ENCODE measurements around the gene PTPRJ.

The PTPRJ gene

DNA sequence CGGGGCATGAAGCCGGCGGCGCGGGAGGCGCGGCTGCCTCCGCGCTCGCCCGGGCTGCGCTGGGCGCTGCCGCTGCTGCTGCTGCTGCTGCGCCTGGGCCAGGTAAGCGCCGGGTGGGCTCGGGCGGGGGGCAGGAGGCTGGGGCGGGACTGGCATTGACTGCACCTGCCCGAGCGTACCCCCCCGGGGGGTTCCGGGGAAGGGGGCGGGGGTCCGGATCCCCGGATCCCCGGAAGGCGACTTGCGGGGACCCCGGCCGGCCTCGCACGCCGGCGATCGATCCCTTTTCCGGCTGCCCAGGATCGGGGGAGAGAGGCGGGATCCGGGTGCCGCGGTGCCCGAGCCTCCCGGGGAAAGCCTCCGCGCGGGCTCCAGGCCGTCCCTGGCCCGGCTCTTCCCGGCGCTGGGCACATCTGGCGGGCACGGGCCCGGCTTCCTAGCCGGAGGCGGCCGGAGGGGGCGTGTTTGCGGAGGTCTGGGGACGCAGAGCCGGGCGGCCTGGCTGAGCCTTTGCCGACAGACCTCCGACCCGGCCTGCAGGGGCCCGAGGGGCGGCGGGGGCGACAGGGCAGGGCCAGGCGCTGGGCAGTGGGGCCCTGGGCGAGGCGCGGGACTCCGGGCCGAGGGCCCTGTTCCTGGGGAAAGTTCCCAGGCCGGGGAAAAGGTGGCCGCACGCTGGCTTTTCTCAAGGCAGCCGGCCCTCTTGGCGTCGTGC is 705 bp downstream of the PTPRJ start:
- Histone ChIP-seq H2AFZ (ENCODE audit: low read depth, low read length) (peak overlapping the region; percentile 44), H3K4me1 (ENCODE audit: insufficient read depth, low read length) (peaks cover 9% of the 10 kb centered on the region)

DNA sequence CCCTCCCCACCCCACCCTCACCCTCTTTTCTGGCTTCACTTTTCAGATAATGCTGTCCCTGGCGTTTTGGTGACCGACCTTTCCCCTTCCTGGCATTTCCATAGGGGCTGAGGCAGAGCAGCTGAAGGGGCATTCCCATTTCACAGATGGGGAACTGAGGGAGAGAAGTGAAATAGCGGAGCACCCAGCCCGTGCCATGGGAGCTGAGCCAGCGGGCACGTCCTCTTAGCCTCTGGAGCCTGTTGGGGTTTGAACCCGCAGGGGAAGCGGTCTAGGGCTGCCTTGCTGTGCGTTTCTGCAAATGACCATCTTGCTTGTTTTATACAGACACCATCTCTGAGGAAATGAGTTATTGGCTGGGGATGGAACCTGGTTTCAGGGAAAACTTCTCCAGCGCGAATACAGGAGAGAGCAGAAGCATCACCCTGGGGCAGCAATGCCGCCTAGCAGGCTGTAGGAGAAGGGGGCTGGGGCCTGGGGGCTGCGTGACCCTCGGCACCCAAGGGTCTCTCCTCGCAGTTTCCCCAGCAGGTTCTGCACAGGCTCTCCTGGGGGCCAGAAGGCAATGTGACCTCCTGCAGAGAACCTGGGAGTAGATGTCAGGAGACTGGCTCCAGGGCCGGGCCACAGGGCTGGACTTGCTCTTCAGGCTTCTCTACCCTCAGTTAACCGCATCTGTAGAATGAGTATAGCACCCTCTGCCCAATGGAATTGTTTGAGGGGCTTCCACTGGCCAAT is 1.5 kb downstream of the PTPRJ start:
- Histone ChIP-seq H3K9me3 (ENCODE audit: low read length) (no peaks in the 10 kb centered on the region), H3K27me3 (ENCODE audit: insufficient read depth, low read length) (no peaks in the 10 kb centered on the region), H3K4me1 (ENCODE audit: insufficient read depth, low read length) (peaks cover 9% of the 10 kb centered on the region), H2AFZ (ENCODE audit: low read depth, low read length) (peak overlapping the region; percentile 44), H3K36me3 (ENCODE audit: insufficient read depth, low read length) (no peaks in the 10 kb centered on the region), H3K4me3 (ENCODE audit: low read length) (peak overlapping the region; percentile 60)

More for the DNA sequence above, 705 bp downstream of the PTPRJ start:
- Histone ChIP-seq H3K4me3 (ENCODE audit: low read length) (peak overlapping the region; percentile 60), H3K27me3 (ENCODE audit: insufficient read depth, low read length) (no peaks in the 10 kb centered on the region), H3K36me3 (ENCODE audit: insufficient read depth, low read length) (no peaks in the 10 kb centered on the region), H3K9me3 (ENCODE audit: low read length) (no peaks in the 10 kb centered on the region)

DNA sequence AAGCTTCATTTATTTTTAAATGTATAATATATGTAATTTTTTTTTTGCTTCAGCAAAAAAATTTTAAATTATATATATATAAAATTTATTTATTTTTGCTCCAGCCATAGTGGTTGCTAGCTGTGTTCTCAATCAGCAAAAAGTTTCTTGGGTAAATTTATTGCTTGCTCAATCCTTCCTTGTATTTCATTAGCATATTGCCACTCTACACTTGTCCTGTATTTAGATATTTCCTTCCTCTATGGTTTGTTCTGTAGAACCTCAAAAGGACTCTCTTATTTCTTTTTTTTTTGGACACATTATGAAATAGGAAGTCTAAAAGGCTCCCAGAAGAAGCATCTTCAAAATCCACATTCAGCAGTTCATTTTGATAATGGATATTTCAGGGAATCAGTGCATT is 2.3 kb downstream of the PTPRJ start:
- Histone ChIP-seq H3K27me3 (ENCODE audit: insufficient read depth, low read length) (no peaks in the 10 kb centered on the region), H3K9me3 (ENCODE audit: low read length) (no peaks in the 10 kb centered on the region), H2AFZ (ENCODE audit: low read depth, low read length) (no peak overlapping the region), H3K4me1 (ENCODE audit: insufficient read depth, low read length) (peaks cover 9% of the 10 kb centered on the region), H3K36me3 (ENCODE audit: insufficient read depth, low read length) (no peaks in the 10 kb centered on the region), H3K4me3 (ENCODE audit: low read length) (no peak overlapping the region)

DNA sequence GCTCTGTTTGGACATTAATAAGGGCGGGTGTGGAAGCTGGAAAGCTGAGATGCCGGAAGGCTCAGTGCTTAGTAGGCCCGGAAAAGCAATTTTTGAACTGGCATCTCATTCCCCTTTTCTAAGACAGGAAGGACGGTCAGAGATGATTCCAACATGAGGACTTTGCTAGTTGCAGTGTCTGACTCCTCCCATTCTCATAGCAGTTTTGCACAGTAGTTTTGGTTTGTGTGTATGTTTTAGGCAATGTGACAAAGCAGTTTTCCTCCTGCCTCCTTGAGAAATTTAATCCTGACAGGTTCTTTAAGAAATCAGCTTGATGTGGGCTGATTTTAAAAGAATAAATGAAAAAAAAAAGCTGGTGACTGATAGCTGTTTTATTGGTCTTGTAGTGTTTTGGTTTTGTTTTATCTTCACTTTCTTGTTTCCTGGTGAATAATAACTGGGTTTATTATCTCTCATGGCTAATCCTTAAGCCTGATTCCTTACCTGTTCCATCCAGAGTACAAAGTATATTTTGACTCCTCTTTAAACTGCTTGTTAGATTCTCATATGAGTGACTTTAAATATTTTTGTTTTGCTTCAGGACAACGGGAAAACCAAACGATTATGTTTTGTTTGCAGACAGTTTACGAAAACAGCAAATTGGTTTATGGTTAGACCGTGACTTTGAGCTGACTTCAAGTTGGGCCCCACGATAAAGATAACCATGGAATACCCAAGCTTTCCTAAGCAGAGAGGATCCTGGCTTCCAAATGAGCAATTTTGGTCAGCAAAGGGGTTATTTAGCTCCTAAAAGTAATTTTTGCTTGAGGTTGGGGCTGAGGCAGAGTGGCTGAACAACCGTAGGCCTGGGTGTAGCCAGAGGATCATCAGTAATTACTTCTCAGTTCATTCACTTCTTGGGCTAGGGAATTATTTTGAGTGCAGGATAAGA is 3.4 kb downstream of the PTPRJ start:
- Histone ChIP-seq H3K4me1 (ENCODE audit: insufficient read depth, low read length) (peaks cover 9% of the 10 kb centered on the region), H3K27me3 (ENCODE audit: insufficient read depth, low read length) (no peaks in the 10 kb centered on the region), H3K9me3 (ENCODE audit: low read length) (no peaks in the 10 kb centered on the region), H3K4me3 (ENCODE audit: low read length) (no peak overlapping the region), H3K36me3 (ENCODE audit: insufficient read depth, low read length) (no peaks in the 10 kb centered on the region), H2AFZ (ENCODE audit: low read depth, low read length) (no peak overlapping the region)

DNA sequence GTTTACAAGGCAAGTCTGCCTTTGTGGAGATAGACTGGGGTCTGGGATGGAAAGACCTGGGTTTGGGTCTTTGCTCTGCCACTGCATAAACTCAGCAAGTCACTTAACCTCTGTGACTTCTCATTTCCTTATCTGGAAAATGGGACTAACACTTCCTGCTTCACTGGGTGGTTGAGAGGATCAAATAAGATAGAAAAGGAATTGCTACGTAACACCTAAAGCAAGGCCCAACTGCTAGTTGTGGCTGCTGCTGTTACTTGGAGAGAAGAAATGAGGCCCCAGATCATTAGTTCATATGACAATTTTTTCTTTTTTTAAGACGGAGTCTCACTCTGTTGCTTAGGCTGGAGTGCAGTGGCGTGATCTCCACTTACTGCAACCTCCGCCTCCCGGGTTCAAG is 5.9 kb downstream of the PTPRJ start:
- Histone ChIP-seq H3K27me3 (ENCODE audit: insufficient read depth, low read length) (no peaks in the 10 kb centered on the region), H3K9me3 (ENCODE audit: low read length) (no peaks in the 10 kb centered on the region), H2AFZ (ENCODE audit: low read depth, low read length) (no peak overlapping the region), H3K4me3 (ENCODE audit: low read length) (no peak overlapping the region), H3K4me1 (ENCODE audit: insufficient read depth, low read length) (peaks cover 10% of the 10 kb centered on the region), H3K36me3 (ENCODE audit: insufficient read depth, low read length) (no peaks in the 10 kb centered on the region)

DNA sequence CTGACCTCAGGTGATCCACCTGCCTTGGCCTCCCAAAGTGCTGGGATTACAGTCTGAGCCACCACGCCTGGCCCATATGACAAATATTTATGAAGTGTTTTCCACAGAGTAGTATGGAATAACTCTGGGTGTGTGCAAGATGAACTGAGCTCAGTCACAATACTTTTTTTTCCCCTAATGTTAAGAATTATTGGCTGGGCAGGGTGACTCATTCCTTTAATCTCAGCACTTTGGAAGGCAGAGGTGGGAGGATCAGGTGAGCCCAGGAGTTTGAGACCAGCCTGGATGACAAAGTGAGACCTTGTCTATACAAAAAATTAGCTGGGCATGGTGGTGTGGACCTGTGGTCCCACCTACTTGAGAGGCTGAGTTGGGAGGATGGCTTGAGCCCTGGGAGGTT is 6.4 kb downstream of the PTPRJ start:
- Histone ChIP-seq H3K4me3 (ENCODE audit: low read length) (no peak overlapping the region), H3K9me3 (ENCODE audit: low read length) (no peaks in the 10 kb centered on the region), H3K4me1 (ENCODE audit: insufficient read depth, low read length) (peaks cover 11% of the 10 kb centered on the region), H3K36me3 (ENCODE audit: insufficient read depth, low read length) (no peaks in the 10 kb centered on the region), H3K27me3 (ENCODE audit: insufficient read depth, low read length) (no peaks in the 10 kb centered on the region), H2AFZ (ENCODE audit: low read depth, low read length) (no peak overlapping the region)

DNA sequence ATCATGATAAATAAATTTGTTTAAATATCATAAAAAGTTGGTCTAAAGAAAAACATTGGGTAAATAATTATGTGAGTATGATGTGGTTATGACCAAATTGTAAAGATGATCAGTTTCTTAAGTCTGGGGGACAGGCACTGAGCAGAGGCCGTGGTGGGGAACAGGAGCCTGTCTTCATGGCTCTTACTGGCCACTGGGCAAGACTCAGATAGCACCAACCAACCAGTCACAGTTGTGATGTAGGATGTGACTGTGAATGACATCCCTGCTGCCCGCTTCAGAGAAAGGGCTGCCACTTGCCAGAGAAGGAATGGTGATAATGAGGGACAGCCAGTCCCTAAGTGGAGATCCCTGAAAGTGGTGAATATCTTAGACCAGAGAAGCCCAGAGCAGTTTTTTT is 7.0 kb downstream of the PTPRJ start:
- Histone ChIP-seq H3K9me3 (ENCODE audit: low read length) (no peaks in the 10 kb centered on the region), H3K36me3 (ENCODE audit: insufficient read depth, low read length) (no peaks in the 10 kb centered on the region), H3K27me3 (ENCODE audit: insufficient read depth, low read length) (no peaks in the 10 kb centered on the region), H3K4me1 (ENCODE audit: insufficient read depth, low read length) (peaks cover 7% of the 10 kb centered on the region), H2AFZ (ENCODE audit: low read depth, low read length) (no peak overlapping the region), H3K4me3 (ENCODE audit: low read length) (no peak overlapping the region)

DNA sequence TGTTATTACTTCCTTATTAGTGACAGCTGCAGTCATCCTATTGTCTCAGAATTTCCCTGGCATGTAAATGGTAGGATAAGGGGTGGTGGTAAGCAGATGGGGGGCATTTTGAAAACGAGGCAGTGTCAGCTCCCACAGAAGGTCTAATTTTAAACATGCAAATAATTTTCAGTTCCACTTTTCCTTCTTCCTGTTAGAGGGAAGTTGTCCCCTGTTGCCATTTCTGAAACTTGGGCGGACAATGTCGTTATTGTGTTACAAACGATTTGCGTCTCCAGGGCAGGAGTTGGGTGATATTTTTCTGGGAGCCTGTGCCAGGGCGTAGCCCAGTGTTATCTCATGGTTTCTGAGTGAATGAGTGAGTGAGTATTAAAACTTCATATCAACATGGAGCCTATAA is 7.4 kb downstream of the PTPRJ start:
- no peaks in the 10 kb centered on the region for H3K36me3 ChIP-seq (ENCODE audit: insufficient read depth, low read length)
- H3K4me1 ChIP-seq (ENCODE audit: insufficient read depth, low read length) = peaks cover 7% of the 10 kb centered on the region
- H3K9me3 ChIP-seq (ENCODE audit: low read length) = no peaks in the 10 kb centered on the region
- H3K4me3 ChIP-seq (ENCODE audit: low read length) = no peak overlapping the region
- H2AFZ ChIP-seq (ENCODE audit: low read depth, low read length) = no peak overlapping the region
- no peaks in the 10 kb centered on the region for H3K27me3 ChIP-seq (ENCODE audit: insufficient read depth, low read length)

DNA sequence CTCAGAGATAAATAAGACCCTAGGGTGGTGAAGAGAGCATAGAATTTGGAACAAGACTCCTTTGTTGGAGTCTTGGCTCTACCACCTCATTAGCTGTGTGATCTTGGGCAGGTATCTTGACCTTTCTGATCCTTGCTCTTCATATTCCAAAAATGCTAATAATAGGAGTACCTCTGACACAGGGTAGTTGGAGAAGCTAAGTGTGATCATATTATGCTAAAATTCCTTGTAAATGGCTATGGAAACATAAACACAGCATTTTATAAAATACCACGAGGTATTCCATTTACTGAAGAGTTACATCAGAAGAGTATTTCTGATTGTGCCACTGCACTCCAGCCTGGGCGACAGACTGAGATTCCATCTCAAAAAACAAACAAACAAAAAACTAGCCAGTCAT is 9.4 kb downstream of the PTPRJ start:
- Histone ChIP-seq H3K36me3 (ENCODE audit: insufficient read depth, low read length) (no peaks in the 10 kb centered on the region), H3K9me3 (ENCODE audit: low read length) (no peaks in the 10 kb centered on the region), H3K4me3 (ENCODE audit: low read length) (no peak overlapping the region), H3K27me3 (ENCODE audit: insufficient read depth, low read length) (no peaks in the 10 kb centered on the region), H3K4me1 (ENCODE audit: insufficient read depth, low read length) (peaks cover 7% of the 10 kb centered on the region), H2AFZ (ENCODE audit: low read depth, low read length) (no peak overlapping the region)

DNA sequence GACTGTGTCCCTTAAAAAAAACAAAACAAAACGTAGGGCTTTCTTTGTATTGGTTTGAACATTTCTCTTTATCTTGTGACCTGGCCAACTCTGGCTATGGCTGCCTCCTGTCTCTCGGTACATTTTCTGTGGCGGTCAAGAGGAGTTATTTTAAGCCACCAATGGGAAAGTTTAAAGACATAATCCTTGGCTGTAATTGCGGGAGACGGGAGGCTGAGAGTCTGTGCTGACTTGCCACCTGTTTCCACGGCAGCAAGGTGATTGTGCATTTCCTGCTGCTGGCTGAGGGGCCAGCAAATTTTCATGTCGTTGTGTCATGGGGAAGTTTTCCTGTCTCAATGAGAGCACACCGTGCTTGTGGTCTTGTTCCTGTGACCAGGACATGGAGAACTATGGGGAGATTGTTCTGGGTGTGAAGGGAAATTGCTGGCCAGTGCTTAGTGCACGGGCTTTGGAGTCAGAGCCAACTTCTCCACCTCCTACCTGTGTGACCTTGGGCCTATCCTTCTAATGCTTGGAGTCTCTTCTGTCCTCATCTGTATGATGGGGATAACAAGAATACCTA is 11.0 kb downstream of the PTPRJ start:
- no peak overlapping the region for H2AFZ ChIP-seq (ENCODE audit: low read depth, low read length)
- H3K27me3 ChIP-seq (ENCODE audit: insufficient read depth, low read length) = no peaks in the 10 kb centered on the region
- H3K4me1 ChIP-seq (ENCODE audit: insufficient read depth, low read length) = peaks cover 7% of the 10 kb centered on the region
- no peaks in the 10 kb centered on the region for H3K9me3 ChIP-seq (ENCODE audit: low read length)
- no peaks in the 10 kb centered on the region for H3K36me3 ChIP-seq (ENCODE audit: insufficient read depth, low read length)
- no peak overlapping the region for H3K4me3 ChIP-seq (ENCODE audit: low read length)

DNA sequence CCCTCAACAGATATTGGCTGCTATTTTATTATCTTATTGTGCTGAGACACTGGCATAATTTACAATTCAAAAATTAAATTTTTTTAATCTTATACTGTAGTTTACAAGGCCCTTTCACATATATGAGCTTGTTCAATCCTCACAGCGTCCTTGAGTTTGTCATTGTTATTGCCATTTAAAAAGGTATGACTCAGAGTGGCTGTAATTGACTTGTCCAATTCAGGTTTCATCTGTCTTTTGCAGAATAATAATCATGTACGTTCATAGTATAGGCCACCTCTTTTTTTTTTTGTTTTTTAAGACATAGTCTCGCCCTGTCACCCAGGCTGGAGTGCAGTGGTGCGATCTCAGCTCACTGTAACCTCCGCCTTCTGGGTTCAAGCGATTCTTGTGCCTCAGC is 11.5 kb downstream of the PTPRJ start:
- no peaks in the 10 kb centered on the region for H3K27me3 ChIP-seq (ENCODE audit: insufficient read depth, low read length)
- H3K9me3 ChIP-seq (ENCODE audit: low read length) = no peaks in the 10 kb centered on the region
- H3K4me3 ChIP-seq (ENCODE audit: low read length) = no peak overlapping the region
- no peak overlapping the region for H2AFZ ChIP-seq (ENCODE audit: low read depth, low read length)
- no peaks in the 10 kb centered on the region for H3K36me3 ChIP-seq (ENCODE audit: insufficient read depth, low read length)
- peaks cover 7% of the 10 kb centered on the region for H3K4me1 ChIP-seq (ENCODE audit: insufficient read depth, low read length)

DNA sequence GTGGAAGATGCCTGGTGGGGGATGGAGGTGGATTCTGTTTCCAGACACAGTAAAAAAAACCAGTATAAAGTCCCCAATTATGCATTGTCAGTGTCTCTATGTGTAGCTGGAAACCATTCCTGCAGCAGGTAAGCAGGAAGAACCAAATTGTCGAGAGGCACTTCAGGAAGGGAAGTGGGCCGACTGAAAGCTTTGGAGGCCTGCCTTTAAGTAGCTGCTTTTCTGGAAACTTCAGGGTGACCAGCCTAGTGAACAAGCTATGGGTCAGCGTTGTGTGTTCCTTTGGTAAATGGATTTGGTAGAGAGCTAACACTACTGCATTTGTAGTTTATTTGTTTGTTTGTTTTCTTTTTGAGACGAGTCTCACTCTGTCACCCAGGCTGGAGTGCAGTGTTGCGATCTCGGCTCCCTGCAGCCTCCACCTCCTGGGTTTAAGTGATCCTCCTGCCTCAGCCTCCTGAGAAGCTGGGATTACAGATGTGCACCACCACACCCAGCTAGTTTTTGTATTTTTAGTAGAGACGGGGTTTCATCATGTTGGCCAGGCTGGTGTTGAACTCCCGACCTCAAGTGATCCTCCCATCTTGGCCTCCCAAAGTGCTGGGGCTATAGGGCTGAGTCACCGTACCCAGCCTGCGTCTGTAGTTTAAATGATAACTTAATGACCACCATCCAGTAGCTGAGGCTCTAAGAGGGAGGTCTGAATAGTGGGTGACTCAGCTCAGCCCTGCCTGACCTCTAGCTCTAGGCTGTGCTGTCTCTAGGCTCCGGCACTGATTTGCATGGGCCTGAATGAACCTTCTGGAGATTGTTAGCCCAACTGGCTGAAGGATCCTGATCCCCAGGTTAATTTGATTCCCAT is 12.8 kb downstream of the PTPRJ start:
- Histone ChIP-seq H3K4me1 (ENCODE audit: insufficient read depth, low read length) (peaks cover 7% of the 10 kb centered on the region), H3K36me3 (ENCODE audit: insufficient read depth, low read length) (no peaks in the 10 kb centered on the region), H2AFZ (ENCODE audit: low read depth, low read length) (no peak overlapping the region), H3K4me3 (ENCODE audit: low read length) (no peak overlapping the region), H3K27me3 (ENCODE audit: insufficient read depth, low read length) (no peaks in the 10 kb centered on the region), H3K9me3 (ENCODE audit: low read length) (no peaks in the 10 kb centered on the region)

Measured in neuron (in vitro differentiated cells).